NCI-H2029 (cell line): ENCODE data around the gene MUL1.

Experiments
- DNase-seq: peaks from one replicate; lab custom pipeline; 2025; lab: John Stamatoyannopoulos, UW

MUL1 gene

GRCh38 chr1:20485527-20486456 is 22.2 kb downstream of the MUL1 start, which contains the start of gene CAMK2N1:
CAMK2N1 (minus strand) TSS chr1:20486210; CDS start chr1:20485379, 831 bp downstream.
- peak; percentile 13 for DNase-seq

- DNase-seq: no peak
Measured at GRCh38 chr1:20484519-20485462, 23.2 kb downstream of the MUL1 start.

GRCh38 chr1:20483833-20484518 is 24.0 kb downstream of the MUL1 start:
- no peak for DNase-seq

- no peak for DNase-seq
Measured at GRCh38 chr1:20483098-20483832, 24.7 kb downstream of the MUL1 start.

- no peak for DNase-seq
Measured at GRCh38 chr1:20481643-20482498, 26.1 kb downstream of the MUL1 start.

GRCh38 chr1:20480951-20481617 is 26.9 kb downstream of the MUL1 start:
- DNase-seq: no peak

- no peak for DNase-seq
Measured at GRCh38 chr1:20480243-20480944, 27.6 kb downstream of the MUL1 start.

GRCh38 chr1:20479840-20480239 is 28.1 kb downstream of the MUL1 start:
- no peak for DNase-seq

- no peak for DNase-seq
Measured at GRCh38 chr1:20478057-20478635, 29.8 kb downstream of the MUL1 start.

- no peak for DNase-seq
Measured at GRCh38 chr1:20477348-20478056, 30.4 kb downstream of the MUL1 start.

GRCh38 chr1:20476265-20477038 is 31.5 kb downstream of the MUL1 start:
- DNase-seq: no peak

GRCh38 chr1:20474996-20475395 is 33.0 kb downstream of the MUL1 start:
- DNase-seq: no peak

- DNase-seq: no peak
Measured at GRCh38 chr1:20474333-20474975, 33.5 kb downstream of the MUL1 start.

- DNase-seq: no peak
Measured at GRCh38 chr1:20473894-20474293, 34.1 kb downstream of the MUL1 start.

- no peak for DNase-seq
Measured at GRCh38 chr1:20472860-20473711, 34.9 kb downstream of the MUL1 start.

- no peak for DNase-seq
Measured at GRCh38 chr1:20472121-20472520, 35.8 kb downstream of the MUL1 start.
